Measurements from ENCODE around the gene ENG. TPM values are rescaled to one million over a fixed set of nuclear protein-coding genes. Genes with fewer than 3 reads are reported as not detected.

Gene ENG
- total and polyA plus RNA-seq, 4 donors, result 46.1 to 538 (median 265) TPM

- WGBS, 2 donors, result 72 to 80% methylated on average over 5 of the region's 5 CpGs
Measured at GRCh38 chr9:127776924-127777289, 77.6 kb downstream of the ENG start.

GRCh38 chr9:127776195-127776923, 78.1 kb downstream of the ENG start:
- ATAC-seq (ENCODE audit: low FRiP score) (no peak), DNase-seq (peak in 1 of 2 donors; percentile 71)
- intact Hi-C loops (cut with DNase I), result no loop called here
- H3K27ac ChIP-seq (ENCODE audit: low read depth in 1 of 2, low read length in 2 of 2), result no peak overlapping the region
- no peaks in the 10 kb centered on the region for H3K4me1 ChIP-seq (ENCODE audit: control insufficient read depth in 1 of 2, insufficient read depth in 2 of 2, low read length in 2 of 2)
- H3K9me3 ChIP-seq (ENCODE audit: control insufficient read depth, low read length), result no peaks in the 10 kb centered on the region
- H3K4me3 ChIP-seq (ENCODE audit: low read length in 2 of 2), result no peak overlapping the region
- 79% methylated on average over 15 of the region's 15 CpGs for WGBS, 2 donors
- no peaks in the 10 kb centered on the region for H3K27me3 ChIP-seq (ENCODE audit: control insufficient read depth in 1 of 2, insufficient read depth in 2 of 2, low read length in 1 of 2)
- no peaks in the 10 kb centered on the region for H3K36me3 ChIP-seq (ENCODE audit: control insufficient read depth in 1 of 2, insufficient read depth in 2 of 2, low read length in 1 of 2)

More at GRCh38 chr9:127776924-127777289, 77.6 kb downstream of the ENG start:
- Histone ChIP-seq H3K27ac (ENCODE audit: low read depth in 1 of 2, low read length in 2 of 2) (no peak overlapping the region), H3K4me3 (ENCODE audit: low read length in 2 of 2) (no peak overlapping the region), H3K27me3 (ENCODE audit: control insufficient read depth in 1 of 2, insufficient read depth in 2 of 2, low read length in 1 of 2) (no peaks in the 10 kb centered on the region), H3K9me3 (ENCODE audit: control insufficient read depth, low read length) (no peaks in the 10 kb centered on the region), H3K4me1 (ENCODE audit: control insufficient read depth in 1 of 2, insufficient read depth in 2 of 2, low read length in 2 of 2) (no peaks in the 10 kb centered on the region), H3K36me3 (ENCODE audit: control insufficient read depth in 1 of 2, insufficient read depth in 2 of 2, low read length in 1 of 2) (no peaks in the 10 kb centered on the region)
- intact Hi-C loops (cut with DNase I), result no loop called here
- DNase-seq, result no peak
- no peak for ATAC-seq (ENCODE audit: low FRiP score)

DNA sequence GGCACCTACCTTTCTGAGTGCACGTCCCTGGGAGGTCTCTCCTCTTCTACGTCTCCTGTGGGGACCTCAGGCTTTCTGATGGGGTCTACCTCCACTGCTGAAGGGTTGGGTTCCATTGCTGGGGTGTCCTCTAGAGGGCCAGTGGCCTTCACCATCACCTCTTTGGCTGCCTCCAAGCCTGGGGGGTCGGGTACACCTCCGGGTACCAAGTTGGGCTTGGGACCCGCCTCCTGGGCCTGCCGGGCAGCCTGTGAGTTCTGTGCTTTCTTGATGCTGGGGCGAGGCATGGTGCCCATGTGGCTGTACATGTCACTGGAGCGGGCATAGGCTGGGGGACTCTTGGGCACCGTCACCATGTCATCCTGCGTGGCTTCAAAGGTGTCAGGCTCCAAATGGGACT, 80.5 kb downstream of the ENG start:
- intact Hi-C loops (cut with DNase I), result no loop called here
- Histone ChIP-seq H3K9me3 (ENCODE audit: control insufficient read depth, low read length) (no peaks in the 10 kb centered on the region), H3K27me3 (ENCODE audit: control insufficient read depth in 1 of 2, insufficient read depth in 2 of 2, low read length in 1 of 2) (no peaks in the 10 kb centered on the region), H3K36me3 (ENCODE audit: control insufficient read depth in 1 of 2, insufficient read depth in 2 of 2, low read length in 1 of 2) (no peaks in the 10 kb centered on the region), H3K4me3 (ENCODE audit: low read length in 2 of 2) (no peak overlapping the region), H3K27ac (ENCODE audit: low read depth in 1 of 2, low read length in 2 of 2) (no peak overlapping the region), H3K4me1 (ENCODE audit: control insufficient read depth in 1 of 2, insufficient read depth in 2 of 2, low read length in 2 of 2) (no peaks in the 10 kb centered on the region)
- no peak for DNase-seq
- ATAC-seq (ENCODE audit: low FRiP score), result no peak
- 90 to 91% methylated on average over 10 of the region's 10 CpGs for WGBS, 2 donors

GRCh38 chr9:127773272-127773671, 81.2 kb downstream of the ENG start:
- no peaks in the 10 kb centered on the region for H3K27me3 ChIP-seq (ENCODE audit: control insufficient read depth in 1 of 2, insufficient read depth in 2 of 2, low read length in 1 of 2)
- no peaks in the 10 kb centered on the region for H3K36me3 ChIP-seq (ENCODE audit: control insufficient read depth in 1 of 2, insufficient read depth in 2 of 2, low read length in 1 of 2)
- intact Hi-C loops (cut with DNase I), result no loop called here
- DNase-seq (no peak), ATAC-seq (ENCODE audit: low FRiP score) (no peak)
- no peaks in the 10 kb centered on the region for H3K9me3 ChIP-seq (ENCODE audit: control insufficient read depth, low read length)
- H3K27ac ChIP-seq (ENCODE audit: low read depth in 1 of 2, low read length in 2 of 2), result no peak overlapping the region
- H3K4me3 ChIP-seq (ENCODE audit: low read length in 2 of 2), result no peak overlapping the region
- no peaks in the 10 kb centered on the region for H3K4me1 ChIP-seq (ENCODE audit: control insufficient read depth in 1 of 2, insufficient read depth in 2 of 2, low read length in 2 of 2)
- WGBS, 2 donors, result 92% methylated on average over 3 of the region's 3 CpGs

- no peaks in the 10 kb centered on the region for H3K9me3 ChIP-seq (ENCODE audit: control insufficient read depth, low read length)
- H3K4me1 ChIP-seq (ENCODE audit: control insufficient read depth in 1 of 2, insufficient read depth in 2 of 2, low read length in 2 of 2), result no peaks in the 10 kb centered on the region
- no peaks in the 10 kb centered on the region for H3K36me3 ChIP-seq (ENCODE audit: control insufficient read depth in 1 of 2, insufficient read depth in 2 of 2, low read length in 1 of 2)
- H3K4me3 ChIP-seq (ENCODE audit: low read length in 2 of 2), result no peak overlapping the region
- ATAC-seq (ENCODE audit: low FRiP score), result no peak
- no peaks in the 10 kb centered on the region for H3K27me3 ChIP-seq (ENCODE audit: control insufficient read depth in 1 of 2, insufficient read depth in 2 of 2, low read length in 1 of 2)
- DNase-seq, result no peak
- WGBS, 2 donors, result 92 to 95% methylated on average over 5 of the region's 5 CpGs
- intact Hi-C loops (cut with DNase I), result no loop called here
- no peak overlapping the region for H3K27ac ChIP-seq (ENCODE audit: low read depth in 1 of 2, low read length in 2 of 2)
Measured at GRCh38 chr9:127772603-127773002, 81.9 kb downstream of the ENG start.

DNA sequence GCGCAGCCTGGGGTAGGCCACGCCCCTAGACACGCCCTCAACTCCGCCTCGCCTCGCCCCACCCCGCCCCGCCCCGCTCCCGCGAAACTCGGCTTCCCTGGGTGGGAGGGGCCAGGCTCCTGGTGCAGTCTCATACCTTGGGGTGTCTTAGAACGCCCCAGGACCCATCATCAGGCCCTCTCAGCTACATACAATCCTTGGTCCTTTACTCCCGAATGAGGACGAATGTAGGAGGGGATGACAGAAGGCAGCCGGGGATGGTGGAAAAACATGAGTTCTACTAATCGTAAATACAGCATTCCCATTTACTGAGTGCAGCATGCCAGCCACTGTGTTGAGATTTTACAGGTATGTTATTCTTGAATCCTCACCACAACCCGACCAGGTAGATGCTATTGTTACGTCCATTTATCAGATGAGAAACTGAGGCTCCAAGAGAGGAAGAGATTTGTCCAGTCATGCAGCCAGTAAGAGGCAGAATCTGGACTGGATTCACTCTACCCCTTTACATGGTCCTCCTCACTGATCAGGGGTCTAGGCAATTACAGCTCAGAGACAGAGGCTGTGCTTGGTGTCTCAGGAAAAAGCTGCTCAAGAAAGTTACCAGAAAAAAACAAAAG, 82.8 kb downstream of the ENG start:
- Histone ChIP-seq H3K4me3 (ENCODE audit: low read length in 2 of 2) (no peak overlapping the region), H3K9me3 (ENCODE audit: control insufficient read depth, low read length) (no peaks in the 10 kb centered on the region), H3K27me3 (ENCODE audit: control insufficient read depth in 1 of 2, insufficient read depth in 2 of 2, low read length in 1 of 2) (no peaks in the 10 kb centered on the region), H3K36me3 (ENCODE audit: control insufficient read depth in 1 of 2, insufficient read depth in 2 of 2, low read length in 1 of 2) (no peaks in the 10 kb centered on the region), H3K27ac (ENCODE audit: low read depth in 1 of 2, low read length in 2 of 2) (no peak overlapping the region), H3K4me1 (ENCODE audit: control insufficient read depth in 1 of 2, insufficient read depth in 2 of 2, low read length in 2 of 2) (no peaks in the 10 kb centered on the region)
- 4 to 5% methylated on average over 19 of the region's 19 CpGs for WGBS, 2 donors
- DNase-seq, result no peak
- ATAC-seq (ENCODE audit: low FRiP score), result no peak
- intact Hi-C loops (cut with DNase I), result no loop called here

DNA sequence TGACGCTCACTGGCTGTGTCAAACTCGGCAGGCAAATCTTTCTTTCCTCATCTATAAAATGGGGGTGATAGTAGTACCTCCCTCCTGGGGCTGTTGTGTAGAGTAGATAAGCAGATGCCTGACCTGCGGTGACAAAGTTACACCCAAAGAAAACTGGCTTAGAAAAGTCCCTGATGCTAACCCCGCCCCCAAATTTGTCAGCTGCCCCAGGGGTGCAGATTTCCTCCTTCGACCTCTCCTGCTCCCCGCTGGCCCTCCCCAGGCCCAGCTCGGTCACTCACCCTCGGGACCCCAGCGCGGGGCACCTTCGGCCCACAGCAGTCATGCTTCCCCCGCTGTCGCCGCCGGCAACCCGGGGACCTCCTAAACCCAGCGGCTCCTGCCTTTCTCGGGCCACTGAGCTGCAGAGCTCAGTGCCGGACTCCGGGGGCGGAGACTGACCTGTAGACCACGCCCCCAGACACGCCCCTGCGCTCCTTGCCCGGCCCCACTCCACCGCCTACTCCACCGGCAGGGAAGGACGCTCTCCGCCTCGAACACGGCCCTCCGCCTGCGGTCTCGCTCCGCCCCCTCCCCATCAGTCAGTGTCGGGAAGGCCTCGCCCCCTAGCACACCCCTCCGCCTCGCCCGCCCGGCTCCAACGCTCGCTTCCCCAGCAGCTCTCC, 83.4 kb downstream of the ENG start:
- no peak overlapping the region for H3K4me3 ChIP-seq (ENCODE audit: low read length in 2 of 2)
- H3K9me3 ChIP-seq (ENCODE audit: control insufficient read depth, low read length), result no peaks in the 10 kb centered on the region
- no peaks in the 10 kb centered on the region for H3K4me1 ChIP-seq (ENCODE audit: control insufficient read depth in 1 of 2, insufficient read depth in 2 of 2, low read length in 2 of 2)
- no peaks in the 10 kb centered on the region for H3K36me3 ChIP-seq (ENCODE audit: control insufficient read depth in 1 of 2, insufficient read depth in 2 of 2, low read length in 1 of 2)
- no peaks in the 10 kb centered on the region for H3K27me3 ChIP-seq (ENCODE audit: control insufficient read depth in 1 of 2, insufficient read depth in 2 of 2, low read length in 1 of 2)
- no peak overlapping the region for H3K27ac ChIP-seq (ENCODE audit: low read depth in 1 of 2, low read length in 2 of 2)
- DNase-seq, result peak; percentile 100
- ATAC-seq (ENCODE audit: low FRiP score), result peak; percentile 98
- 3 to 4% methylated on average over 43 of the region's 43 CpGs for WGBS, 2 donors
- intact Hi-C loops (cut with DNase I), result no loop called here

- H3K4me3 ChIP-seq (ENCODE audit: low read length in 2 of 2), result no peak overlapping the region
- no peaks in the 10 kb centered on the region for H3K4me1 ChIP-seq (ENCODE audit: control insufficient read depth in 1 of 2, insufficient read depth in 2 of 2, low read length in 2 of 2)
- DNase-seq (no peak), ATAC-seq (ENCODE audit: low FRiP score) (no peak)
- no peaks in the 10 kb centered on the region for H3K9me3 ChIP-seq (ENCODE audit: control insufficient read depth, low read length)
- 60 to 62% methylated on average over 3 of the region's 3 CpGs for WGBS, 2 donors
- no peak overlapping the region for H3K27ac ChIP-seq (ENCODE audit: low read depth in 1 of 2, low read length in 2 of 2)
- intact Hi-C loops (cut with DNase I), result no loop called here
- no peaks in the 10 kb centered on the region for H3K27me3 ChIP-seq (ENCODE audit: control insufficient read depth in 1 of 2, insufficient read depth in 2 of 2, low read length in 1 of 2)
- no peaks in the 10 kb centered on the region for H3K36me3 ChIP-seq (ENCODE audit: control insufficient read depth in 1 of 2, insufficient read depth in 2 of 2, low read length in 1 of 2)
Measured at GRCh38 chr9:127770583-127770904, 83.9 kb downstream of the ENG start.
